ENCODE measurements around the gene EHD4.

DNA sequence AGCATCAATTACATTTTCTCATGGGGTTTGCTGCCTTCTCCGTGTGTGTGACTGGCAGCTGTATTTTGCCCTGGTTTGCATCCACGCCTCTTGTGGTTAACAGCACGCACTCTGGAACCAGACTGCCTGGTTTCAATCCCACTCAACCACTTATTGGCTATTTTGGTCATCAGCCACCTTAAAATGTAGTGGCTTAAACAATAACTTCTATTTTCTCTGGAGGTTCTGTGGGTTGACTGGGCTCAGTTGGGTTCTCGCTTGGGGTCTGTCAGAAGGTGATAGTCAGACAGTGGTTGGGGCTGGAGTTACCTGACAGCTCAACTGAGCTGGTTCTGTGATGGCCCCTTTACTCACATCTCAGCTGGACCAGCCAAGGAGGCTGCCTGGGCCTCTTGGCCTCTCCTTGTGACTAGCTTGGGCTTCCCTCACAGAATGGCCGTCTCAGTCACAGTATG is 36.8 kb downstream of the EHD4 start:
- TF ChIP-seq ZNF274 (IDR thresholded peaks at IDR 0.05; ENCODE audit: low read depth, low read length) (no peak), YY1 (IDR thresholded peaks at IDR 0.05; ENCODE audit: insufficient read depth, insufficient read length) (no peak), SUZ12 (IDR thresholded peaks at IDR 0.05; ENCODE audit: extremely low read depth, insufficient read depth, insufficient read length) (no peak)
